ENCODE results near the gene GPS1. TPM values are rescaled to one million over a fixed set of nuclear protein-coding genes. Genes with fewer than 3 reads are reported as not detected.

The GPS1 gene
- total and polyA plus RNA-seq, 2 of the 4 experiments (the other 2 are of a cell fraction): 157 to 181 TPM

GRCh38 chr17:82014432-82014831 is 37.3 kb upstream of the GPS1 start:
- 66% methylated on average over 7 of the region's 23 CpGs; no CpG with 5 or more reads in 1 of the 2 experiments for WGBS, 2 experiments (ENCODE audit: extremely low coverage in 2 of 2, insufficient read length in 1 of 2)
- DNase-seq: no peak
- H3K23ac ChIP-seq (ENCODE audit: low read depth, low read length): no peak overlapping the region

More at GRCh38 chr17:82014432-82014831, 37.3 kb upstream of the GPS1 start:
- no peak overlapping the region for H3K27ac ChIP-seq (ENCODE audit: insufficient read depth, low read length)
- no peak overlapping the region for H4K5ac ChIP-seq (ENCODE audit: low read depth, low read length)
- H2AFZ ChIP-seq (replicated peaks; ENCODE audit: low read length, poor library complexity): no peak overlapping the region
- no peak for TF ChIP-seq CTCF (conservative IDR thresholded peaks at IDR 0.05; ENCODE audit: low read depth, low read length)
- TF ChIP-seq RFX5 (IDR thresholded peaks at IDR 0.05; ENCODE audit: low read depth, low read length): no peak
- TF ChIP-seq CHD1 (IDR thresholded peaks at IDR 0.05; ENCODE audit: low read depth, low read length): no peak
- TF ChIP-seq NFE2L2 (IDR thresholded peaks at IDR 0.05; ENCODE audit: low read depth, low read length): no peak
- TF ChIP-seq SMC3 (IDR thresholded peaks at IDR 0.05; ENCODE audit: low read depth, low read length): no peak
- no peak for TF ChIP-seq POLR2A (IDR thresholded peaks at IDR 0.05; ENCODE audit: low read depth, low read length)
- TF ChIP-seq USF2 (IDR thresholded peaks at IDR 0.05; ENCODE audit: low read depth, low read length): no peak
- no peak for TF ChIP-seq RAD21 (IDR thresholded peaks at IDR 0.05; ENCODE audit: low read length)
- no peak for TF ChIP-seq CEBPB (IDR thresholded peaks at IDR 0.05; ENCODE audit: low read depth, low read length)
- TF ChIP-seq BHLHE40 (IDR thresholded peaks at IDR 0.05; ENCODE audit: low read depth, low read length): no peak
- no peak for TF ChIP-seq MXI1 (IDR thresholded peaks at IDR 0.05; ENCODE audit: borderline replicate concordance, low read depth, low read length)
- TF ChIP-seq FOS (IDR thresholded peaks at IDR 0.05; ENCODE audit: low read depth, low read length): no peak
- no peak for TF ChIP-seq ELK1 (IDR thresholded peaks at IDR 0.05; ENCODE audit: borderline replicate concordance, low read depth, low read length)
- no peak for TF ChIP-seq RCOR1 (IDR thresholded peaks at IDR 0.05; ENCODE audit: insufficient replicate concordance, low read length)
- TF ChIP-seq MAFK (IDR thresholded peaks at IDR 0.05; ENCODE audit: low read depth, low read length): no peak
- no peak for TF ChIP-seq MAZ (IDR thresholded peaks at IDR 0.05; ENCODE audit: borderline replicate concordance, low read depth, low read length)
- no peaks in the 10 kb centered on the region for H3K9me3 ChIP-seq (ENCODE audit: control insufficient read depth, insufficient read depth, low read length)
- in situ Hi-C loops (cut with MboI; ENCODE audit: low sequenced_read_pairs) (no loop called here), dilution Hi-C loops (cut with HindIII; ENCODE audit: low sequenced_read_pairs, unreplicated experiment) (no loop called here), intact Hi-C loops (cut with micrococcal nuclease) (no loop called here)
- no peak overlapping the region for H3K9ac ChIP-seq (ENCODE audit: low read depth, low read length)
- H3K36me3 ChIP-seq (ENCODE audit: control insufficient read depth, insufficient read depth, low read length): peaks cover 10% of the 10 kb centered on the region; the same call in 1 of the 2 replicates
- ATAC-seq (ENCODE audit: low read depth): no peak
- H3K4me2 ChIP-seq (ENCODE audit: low read depth, low read length): no peak overlapping the region
- no peak overlapping the region for H2AK9ac ChIP-seq (replicated peaks; ENCODE audit: low read depth, low read length, poor library complexity)
- BruUV-seq (replicated peaks): no TSS peak
- H3K4me1 ChIP-seq (ENCODE audit: control insufficient read depth, insufficient read depth, low read length): no peaks in the 10 kb centered on the region
- no peak overlapping the region for H2BK15ac ChIP-seq (ENCODE audit: low read depth, low read length)
- H3K18ac ChIP-seq (ENCODE audit: low read depth, low read length): no peak overlapping the region
- POLR2A ChIA-PET (ENCODE audit: unreplicated experiment): no interaction called here
- CTCF ChIA-PET: no interaction called here
- no peak overlapping the region for H3K4me3 ChIP-seq (ENCODE audit: insufficient read depth, low read depth, low read length)
- H2AK5ac ChIP-seq (ENCODE audit: low read depth, low read length): no peak overlapping the region
- no peak overlapping the region for H4K91ac ChIP-seq (ENCODE audit: insufficient read depth, low read depth, low read length)
- 0 out of 4 replicates have a peak, but pooled peaks cover 0 to 3% of the 10 kb centered on the region in 2 experiments for H3K79me1 ChIP-seq (ENCODE audit: low read depth in 1 of 2, low read length in 2 of 2)
- H3K14ac ChIP-seq (replicated peaks; ENCODE audit: low read depth, low read length): no peak overlapping the region
- no peak overlapping the region for H3K4ac ChIP-seq (ENCODE audit: low read depth, low read length)
- H4K20me1 ChIP-seq (ENCODE audit: insufficient read depth, low read length): no peaks in the 10 kb centered on the region; the same call in 1 of the 2 replicates
- no peak overlapping the region for H2BK5ac ChIP-seq (ENCODE audit: low read depth, low read length, poor library complexity, severe bottlenecking)
- H3K27me3 ChIP-seq (ENCODE audit: control insufficient read depth, insufficient read depth, low read length): no peaks in the 10 kb centered on the region
- no peaks in the 10 kb centered on the region for H3K9me1 ChIP-seq (ENCODE audit: insufficient read depth, low read length)
- H4K8ac ChIP-seq (ENCODE audit: low read depth in 2 of 2, low read length in 2 of 2): no peak overlapping the region
- no peak overlapping the region for H3K56ac ChIP-seq (ENCODE audit: extremely low read depth, insufficient read depth, low read length)
- H2BK120ac ChIP-seq (ENCODE audit: low read depth, low read length): no peak overlapping the region
- H2BK20ac ChIP-seq (ENCODE audit: low read depth, low read length): no peak overlapping the region

Measured in IMR-90 (cell line).